Astrocyte of the spinal cord (primary cell): ENCODE measurements around the gene DLGAP1.
"Not testable (repeated sequence)": the region's sequence is repeated elsewhere in the genome, so short reads cannot be mapped to it uniquely, and the experiment has no call there.

ENCODE experiments used
- DNase-seq: peaks from one replicate; pipeline ENCODE4 v3.0.0; 2011; ENCODE audit warnings: low read depth, low spot score
- H3K4me3 ChIP-seq: 2 replicates; pipeline ENCODE4 v1.5.1; 2011; ENCODE audit warnings: low read depth, mild to moderate bottlenecking, low read length, moderate library complexity
- CTCF ChIP-seq: IDR thresholded peaks from 2 replicates; pipeline ENCODE4 v1.5.1; 2012; ENCODE audit warnings: low read depth, mild to moderate bottlenecking, low read length, inconsistent platforms
- in situ Hi-C: cut with HindIII; loops from 2 replicates; pipeline ENCODE4 v1.10.0; 2017; ENCODE audit warnings: low sequenced_read_pairs

The DLGAP1 gene

GRCh38 chr18:4311136-4311535, 144.0 kb downstream of the DLGAP1 start:
- in situ Hi-C loops: no loop called here
- H3K4me3 ChIP-seq: no peak overlapping the region
- no peak for TF ChIP-seq CTCF
- DNase-seq: no peak

GRCh38 chr18:4309227-4309626, 145.9 kb downstream of the DLGAP1 start:
- in situ Hi-C loops: no loop called here
- no peak for DNase-seq
- no peak overlapping the region for H3K4me3 ChIP-seq
- no peak for TF ChIP-seq CTCF

- no peak for TF ChIP-seq CTCF
- no peak overlapping the region for H3K4me3 ChIP-seq
- in situ Hi-C loops: no loop called here
These were observed 146.5 kb downstream of the DLGAP1 start for GRCh38 chr18:4308576-4308975.

GRCh38 chr18:4299395-4299794, 155.7 kb downstream of the DLGAP1 start:
- in situ Hi-C loops: no loop called here
- no peak for TF ChIP-seq CTCF
- no peak overlapping the region for H3K4me3 ChIP-seq
- no peak for DNase-seq

More at GRCh38 chr18:4308576-4308975, 146.5 kb downstream of the DLGAP1 start:
- no peak for DNase-seq

- TF ChIP-seq CTCF: no peak
- in situ Hi-C loops: no loop called here
- DNase-seq: no peak
- H3K4me3 ChIP-seq: no peak overlapping the region
These were observed 161.8 kb downstream of the DLGAP1 start for GRCh38 chr18:4293337-4293736.

- in situ Hi-C loops: no loop called here
- no peak overlapping the region for H3K4me3 ChIP-seq
- no peak for DNase-seq
- TF ChIP-seq CTCF: no peak
These were observed 162.4 kb downstream of the DLGAP1 start for GRCh38 chr18:4292696-4293095.

GRCh38 chr18:4287340-4287739, 167.8 kb downstream of the DLGAP1 start:
- H3K4me3 ChIP-seq, in situ Hi-C loops, DNase-seq: not testable (repeated sequence)
